ENCODE results near the gene MICAL2. TPM values are rescaled to one million over a fixed set of nuclear protein-coding genes. Genes with fewer than 3 reads are reported as not detected.

The MICAL2 gene
- total and polyA plus RNA-seq, 2 of the 13 experiments (the other 11 are each of a cell fraction or from before 2014, with no cell fraction given) = 0.78 to 1.1 TPM

GRCh38 chr11:12166299-12167060 lies 56.1 kb downstream of the MICAL2 start (continued):
- TF ChIP-seq ZNF414 (CRISPR knock-in tag; IDR thresholded peaks at IDR 0.05) = no peak

GRCh38 chr11:12167061-12168000 lies 56.9 kb downstream of the MICAL2 start:
- Histone ChIP-seq H3K4me2 (ENCODE audit: low read depth, low read length) (peak overlapping the region; percentile 14; the same call in 1 of the 2 replicates), H3K36me3 (replicated peaks in 1 of 2; ENCODE audit: control insufficient read depth in 1 of 2, insufficient read depth in 2 of 2, low read length in 2 of 2) (no peaks in the 10 kb centered on the region), H3K4me3 (replicated peaks in 1 of 3; ENCODE audit: insufficient read depth in 1 of 3, low read depth in 2 of 3, low read length in 3 of 3) (no peak overlapping the region), H3K27ac (ENCODE audit: extremely low read length, insufficient read depth, low read length) (no peak overlapping the region), H3K27me3 (ENCODE audit: control insufficient read depth in 1 of 2, insufficient read depth in 2 of 2, low read length in 2 of 2) (no peaks in the 10 kb centered on the region), H3K79me2 (ENCODE audit: insufficient read depth, low read length) (no peaks in the 10 kb centered on the region), H3K9me3 (ENCODE audit: low read length) (no peaks in the 10 kb centered on the region), H3K9ac (ENCODE audit: insufficient read depth, low read depth, low read length) (no peak overlapping the region), H2AFZ (ENCODE audit: low read length) (no peak overlapping the region), H3K4me1 (ENCODE audit: insufficient read depth, low read length) (peaks cover 34% of the 10 kb centered on the region), H4K20me1 (ENCODE audit: insufficient read depth, low read length) (no peaks in the 10 kb centered on the region)
- FAIRE-seq (no peak), DNase-seq (ENCODE audit: low spot score) (peak; percentile 78), ATAC-seq (peak; percentile 48; the same call in 2 of the 3 replicates)
- ChIA-PET CTCF (ENCODE audit: low intra/inter-chr PET ratio, low total read pairs) (no interaction called here), POLR2A (no interaction called here)
- intact Hi-C loops (cut with micrococcal nuclease; ENCODE audit: unreplicated experiment) = loop anchor here (10.0 kb wide), 1 partner anchor 67 kb away; no protein-coding TSS in a partner anchor
- in situ Hi-C loops (cut with HindIII; ENCODE audit: extremely low pct_ligation_motif_present, low pct_unique_long_range_greater_than_20kb) = no loop called here
- BruUV-seq (replicated peaks) = no TSS peak
- 53% methylated on average over 16 of the region's 16 CpGs for WGBS (ENCODE audit: low lambda C conversion rate)
- TF ChIP-seq ZNF337 (CRISPR knock-in tag; IDR thresholded peaks at IDR 0.05; ENCODE audit: borderline replicate concordance, low read depth) = no peak
- no peak for TF ChIP-seq ATF7-NPFF (CRISPR knock-in tag; IDR thresholded peaks at IDR 0.05; ENCODE audit: low read depth)
- no peak for TF ChIP-seq PRDM10 (CRISPR knock-in tag; IDR thresholded peaks at IDR 0.05; ENCODE audit: low read depth)
- no peak for TF ChIP-seq ATF4 (CRISPR knock-in tag; IDR thresholded peaks at IDR 0.05)
- TF ChIP-seq ZBTB14 (CRISPR knock-in tag; IDR thresholded peaks at IDR 0.05) = no peak
- TF ChIP-seq MLLT10 (CRISPR knock-in tag; IDR thresholded peaks at IDR 0.05) = no peak
- no peak for TF ChIP-seq PCBP1 (IDR thresholded peaks at IDR 0.05; ENCODE audit: borderline replicate concordance, low read depth, low read length)
- TF ChIP-seq GTF2F1 (IDR thresholded peaks at IDR 0.05; ENCODE audit: low read length) = no peak
- TF ChIP-seq HDAC6 (IDR thresholded peaks at IDR 0.05; ENCODE audit: low read depth, low read length) = no peak
- TF ChIP-seq ETV5 (CRISPR knock-in tag; IDR thresholded peaks at IDR 0.05; ENCODE audit: borderline replicate concordance) = peak; percentile 47; the same call in 1 of the 2 replicates
- TF ChIP-seq ASH2L (IDR thresholded peaks at IDR 0.05; ENCODE audit: insufficient read length, low read depth, low read length) = peak; percentile 28
